NT2/D1 (cell line): ENCODE results near the gene KAT7.

Experiments
- SUZ12 ChIP-seq: IDR thresholded peaks from 2 replicates; pipeline ENCODE4 v1.6.1; 2011; ENCODE audit not compliant: insufficient read length, insufficient read depth; ENCODE audit errors: extremely low read depth
- YY1 ChIP-seq: IDR thresholded peaks from 2 replicates; pipeline ENCODE4 v1.6.1; 2011; ENCODE audit not compliant: insufficient read length, insufficient read depth

DNA sequence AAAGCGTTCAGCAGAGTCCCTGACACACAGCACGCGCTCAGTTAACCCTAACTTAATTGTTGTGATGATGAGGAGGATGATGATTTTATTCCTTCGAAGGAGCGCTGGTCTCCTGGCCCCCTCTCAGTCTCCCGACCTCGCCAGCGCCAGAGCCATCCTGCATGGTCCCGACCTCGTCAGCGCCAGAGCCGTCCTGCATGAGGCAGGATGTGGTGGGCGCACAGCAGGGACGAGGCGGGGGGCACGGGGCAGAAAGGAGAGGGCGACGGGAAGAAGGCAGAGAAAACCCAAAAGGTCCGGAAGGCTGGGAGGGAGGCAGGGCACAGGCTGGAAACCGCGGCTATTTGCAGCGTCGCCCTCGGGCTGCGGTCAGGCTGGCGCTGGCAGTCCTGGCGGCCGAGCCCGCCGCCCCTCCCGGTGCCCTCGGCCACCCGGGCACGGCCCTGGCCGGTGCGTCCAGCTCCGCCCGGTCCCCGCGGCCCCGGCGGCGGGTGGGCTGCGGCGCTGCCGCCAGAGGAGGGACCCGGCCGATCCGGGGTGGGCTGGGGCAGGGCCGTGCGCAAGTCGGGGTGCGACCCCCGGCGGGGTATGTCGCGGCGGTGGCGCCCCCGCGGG lies 62.4 kb downstream of the KAT7 start:
- TF ChIP-seq SUZ12 (no peak), YY1 (no peak)
